Fibroblast of peridontal ligament (primary cell): ENCODE results near the gene PKP3.

Experiments
- DNase-seq: peaks from one replicate; pipeline ENCODE4 v3.0.0-alpha.2; 2010; ENCODE audit errors: extremely low read depth

The PKP3 gene

DNA sequence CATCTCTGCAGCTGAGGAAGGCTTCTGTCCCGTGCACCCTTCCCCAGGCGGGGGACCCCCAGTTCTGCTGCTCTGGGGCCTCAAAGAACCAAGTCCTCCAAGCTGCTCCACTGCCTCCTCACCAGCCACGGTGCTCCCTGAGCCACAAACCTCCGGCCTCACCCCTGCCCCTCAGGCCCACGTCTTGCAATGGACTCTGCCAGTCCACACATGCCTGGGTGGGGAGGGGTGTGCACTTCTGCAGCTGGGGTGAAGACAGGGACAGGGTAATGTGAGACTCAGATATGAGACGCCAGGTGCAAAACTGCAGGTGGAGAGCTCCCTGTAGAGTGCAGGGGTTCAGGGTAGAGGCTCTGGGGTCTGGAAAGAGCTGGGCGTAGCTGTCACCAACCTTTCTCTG is 52.9 kb downstream of the PKP3 start:
- DNase-seq: no peak

DNA sequence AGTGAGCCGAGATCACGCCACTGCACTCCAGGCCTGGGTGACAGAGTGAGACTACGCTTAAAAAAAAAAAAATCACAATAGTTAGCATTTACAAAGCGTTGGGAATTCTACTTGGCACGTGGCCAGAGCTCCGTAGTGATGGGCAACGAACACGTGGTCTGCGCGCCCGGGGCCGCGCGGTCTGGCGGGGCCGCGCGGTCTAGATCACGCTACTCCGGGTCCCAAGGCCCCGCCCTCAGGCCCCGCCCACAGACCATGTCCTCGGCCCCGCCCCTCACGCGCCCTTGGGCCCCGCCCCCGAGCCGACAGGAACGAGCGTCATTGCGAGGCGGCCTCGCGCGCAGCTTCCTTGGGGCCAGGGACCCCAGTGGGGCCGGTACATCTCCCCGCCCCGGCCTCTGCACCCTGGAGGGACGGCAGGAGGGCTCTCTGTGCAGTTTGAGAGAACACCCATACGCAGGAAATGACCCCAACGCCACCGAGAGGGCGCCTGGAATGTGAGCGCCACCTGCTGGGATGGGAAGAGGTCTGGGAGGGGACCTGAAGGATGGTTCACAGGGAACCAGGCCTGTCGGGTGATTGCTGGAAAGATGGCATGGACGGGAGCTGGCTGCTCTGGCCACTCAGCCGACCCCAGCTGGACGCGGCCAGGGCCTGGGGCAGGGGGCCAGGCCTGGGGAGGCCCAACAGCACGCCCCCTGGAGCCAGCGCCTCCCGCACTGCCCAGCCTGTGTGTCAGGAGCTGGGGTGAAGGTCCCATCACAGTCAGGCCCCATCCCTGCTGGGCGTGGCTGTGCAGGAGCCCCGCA is 54.1 kb downstream of the PKP3 start:
- DNase-seq: peak; percentile 88

- peak; percentile 93 for DNase-seq
Observed at GRCh38 chr11:449889-450808, 56.1 kb downstream of the PKP3 start, which contains the start of gene PTDSS2. Gene PTDSS2 (plus strand): TSS chr11:450279. CDS start chr11:450456, 177 bp downstream.

DNA sequence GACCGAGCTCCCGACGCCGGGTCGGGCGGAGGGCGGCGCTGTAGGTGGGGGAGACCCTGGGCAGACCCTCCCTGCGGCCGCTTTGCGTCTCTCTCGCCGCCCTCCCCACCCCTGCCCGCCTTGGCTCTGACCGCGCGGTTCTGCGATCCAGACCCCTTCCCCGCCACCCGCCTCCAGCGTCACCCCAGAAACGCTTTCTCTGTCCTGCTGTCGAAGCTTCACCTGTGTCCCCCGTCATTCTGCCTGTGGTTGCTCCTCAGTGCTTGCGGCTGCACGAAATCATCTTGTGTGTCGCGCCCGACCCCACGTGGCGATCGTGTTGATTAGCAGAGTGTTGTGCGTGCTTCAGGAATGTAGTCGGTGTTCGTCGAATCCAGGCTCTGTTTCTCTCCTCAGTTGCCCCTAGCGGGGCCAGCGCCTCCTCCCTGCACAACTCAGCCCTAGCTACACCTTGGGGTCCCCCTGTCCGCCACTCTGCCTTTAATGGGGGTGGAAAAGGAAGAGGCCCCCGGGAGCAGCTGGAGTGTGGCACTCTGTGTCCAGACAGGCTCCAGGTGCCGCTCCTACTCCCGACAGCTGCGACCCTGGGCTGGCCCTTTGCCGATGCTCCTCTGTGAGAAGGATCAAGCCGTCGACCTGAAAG is 56.9 kb downstream of the PKP3 start:
- DNase-seq: peak; percentile 50

- no peak for DNase-seq
Observed at GRCh38 chr11:451738-452137, 57.7 kb downstream of the PKP3 start.

GRCh38 chr11:452203-452744 is 58.3 kb downstream of the PKP3 start:
- no peak for DNase-seq

- no peak for DNase-seq
Observed at GRCh38 chr11:452916-453527, 59.0 kb downstream of the PKP3 start.

GRCh38 chr11:453564-453963 is 59.6 kb downstream of the PKP3 start:
- no peak for DNase-seq

DNA sequence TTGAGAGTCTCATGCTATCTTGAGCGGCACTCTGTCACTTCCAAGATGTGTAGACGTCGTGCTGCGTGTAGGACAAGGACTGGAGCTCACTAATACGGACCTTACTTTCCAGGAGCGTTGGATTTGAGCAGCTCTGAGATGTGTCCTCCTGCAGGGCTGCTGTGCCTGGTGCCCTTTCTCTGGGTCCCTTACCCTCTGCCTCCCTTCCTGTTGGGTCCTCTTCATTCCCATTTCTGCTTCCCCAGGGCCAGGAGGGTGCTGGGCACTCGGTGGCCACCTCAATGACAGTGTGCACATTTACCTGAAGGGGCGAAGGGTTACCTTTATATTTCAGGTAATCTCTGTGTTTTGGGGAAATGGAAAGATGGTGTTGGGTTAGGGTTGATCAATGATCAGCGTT is 60.0 kb downstream of the PKP3 start:
- DNase-seq: no peak
